GM18508 (cell line): ENCODE measurements around the gene SPRED1.

Source experiments
- ATAC-seq: cut with Tn5 transposase; IDR thresholded peaks from one replicate; pipeline ENCODE4 v1.9.1; 2021; ENCODE audit warnings: moderate number of reproducible peaks; ENCODE audit not compliant: insufficient read depth, unreplicated experiment

SPRED1 gene

DNA sequence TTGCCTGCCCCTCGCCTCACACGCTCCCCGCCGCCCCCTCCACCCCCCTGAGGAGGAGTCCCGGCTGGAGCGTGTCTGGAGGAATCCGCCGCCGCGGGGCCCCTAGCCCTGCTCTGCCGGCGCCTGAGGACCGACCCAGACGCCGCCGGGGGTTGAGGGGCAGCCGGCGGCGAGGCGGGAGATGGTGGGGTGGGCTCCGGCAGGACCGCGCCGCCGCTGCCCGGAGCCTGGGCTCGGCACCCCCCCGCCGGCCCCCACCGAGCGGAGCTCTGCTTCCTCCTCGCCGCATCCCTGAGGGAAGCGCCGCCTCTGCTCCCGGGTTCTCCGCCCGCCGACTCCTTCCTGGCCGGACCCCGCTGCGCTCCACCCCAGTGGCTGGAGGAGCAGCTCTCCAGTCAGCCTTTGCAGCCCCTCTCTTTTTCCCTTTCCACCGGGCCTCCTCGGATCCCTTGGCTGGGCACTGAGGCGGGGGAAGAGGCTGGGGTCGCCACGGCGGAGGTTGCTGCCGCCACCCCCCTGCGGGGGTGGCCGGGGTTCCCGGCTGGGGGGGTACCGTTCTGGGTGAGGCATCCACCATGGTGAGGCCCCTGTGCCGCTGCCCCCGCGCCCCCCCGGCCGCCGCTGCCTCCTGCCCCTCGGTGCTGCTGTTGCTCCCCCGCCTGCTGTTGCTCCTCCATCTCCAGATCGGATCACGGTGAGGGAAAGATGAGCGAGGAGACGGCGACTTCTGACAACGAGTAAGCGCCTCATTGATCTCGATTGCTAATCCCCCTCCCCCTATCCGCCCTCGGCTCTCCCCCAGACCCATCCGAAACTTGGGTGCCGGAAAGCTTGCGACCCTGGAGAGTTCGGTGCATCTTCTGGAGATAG is at the start of gene SPRED1:
SPRED1 (plus strand) TSS at position 356 of the 870 bp plus-strand sequence; CDS start at position 706, 350 bp downstream.
- no peak for ATAC-seq

DNA sequence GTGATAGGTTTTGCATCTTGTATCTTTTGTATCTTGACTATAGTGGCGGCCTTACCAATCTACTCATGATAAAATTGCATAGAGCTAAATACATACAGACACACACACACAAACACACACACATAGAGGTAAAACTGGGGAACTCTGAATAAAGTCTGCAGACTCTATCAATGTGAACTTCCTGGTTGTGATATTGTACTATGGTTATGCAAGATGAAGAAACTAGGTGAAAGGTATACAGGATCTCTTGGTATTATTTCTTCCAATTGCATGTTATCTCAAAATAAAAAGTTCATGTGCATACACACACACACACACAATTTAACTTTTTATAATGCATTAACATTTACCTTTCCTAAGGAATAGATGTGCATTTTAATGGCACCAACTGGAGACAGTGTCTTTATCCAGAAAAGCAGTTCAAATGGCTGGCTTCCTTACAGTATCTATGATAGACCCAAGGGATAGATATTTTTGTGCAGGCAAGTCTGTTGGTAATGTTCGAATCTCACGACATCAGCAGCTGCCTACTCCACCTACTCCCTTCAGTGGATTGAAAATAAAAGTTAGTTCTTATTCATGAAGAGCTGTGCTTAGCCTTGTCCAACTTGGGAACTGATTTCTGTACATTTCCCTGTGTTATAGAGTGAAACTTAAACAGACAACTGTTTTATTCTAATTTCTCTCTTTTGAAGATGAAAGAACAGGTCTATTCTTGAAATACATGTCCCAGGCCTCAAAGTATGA is 46.9 kb upstream of the SPRED1 start:
- no peak for ATAC-seq

DNA sequence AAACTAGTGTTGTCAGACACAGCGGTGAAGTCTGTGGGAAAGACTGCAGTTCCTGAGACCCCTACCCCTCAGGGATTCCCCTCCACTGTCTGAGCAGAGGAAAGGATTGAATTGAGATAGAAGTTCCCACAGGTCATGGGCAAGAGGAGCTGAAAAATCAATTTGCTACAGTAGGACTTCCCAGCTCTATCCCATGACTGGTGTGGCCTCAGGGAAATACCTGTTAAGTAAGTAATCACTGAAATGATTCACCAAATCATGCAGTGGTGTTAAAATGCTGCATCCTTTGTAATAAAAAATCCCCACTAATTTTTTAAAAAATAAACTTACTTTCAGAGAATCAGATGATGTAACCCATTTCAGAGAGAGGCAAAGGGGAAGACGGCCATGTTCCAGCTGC is 45.0 kb upstream of the SPRED1 start:
- no peak for ATAC-seq

DNA sequence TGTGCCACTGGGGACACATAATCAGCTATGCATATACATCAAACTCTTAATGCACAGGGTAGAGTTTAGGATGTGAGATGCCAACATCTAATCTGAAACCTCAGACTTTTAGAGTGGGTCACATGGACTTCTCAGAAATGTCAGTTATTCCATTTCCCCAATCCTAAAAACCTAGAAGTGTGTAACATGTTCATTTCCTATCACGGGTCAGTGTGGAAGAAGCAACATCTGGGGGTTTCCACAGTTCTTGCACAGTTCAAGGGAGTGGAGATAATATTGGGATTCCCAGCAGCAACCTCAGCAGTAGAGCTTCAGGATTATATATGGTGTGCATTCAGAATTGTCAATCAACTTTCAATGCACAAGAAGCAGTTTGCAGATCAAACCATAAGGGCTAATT is 44.4 kb upstream of the SPRED1 start:
- no peak for ATAC-seq

DNA sequence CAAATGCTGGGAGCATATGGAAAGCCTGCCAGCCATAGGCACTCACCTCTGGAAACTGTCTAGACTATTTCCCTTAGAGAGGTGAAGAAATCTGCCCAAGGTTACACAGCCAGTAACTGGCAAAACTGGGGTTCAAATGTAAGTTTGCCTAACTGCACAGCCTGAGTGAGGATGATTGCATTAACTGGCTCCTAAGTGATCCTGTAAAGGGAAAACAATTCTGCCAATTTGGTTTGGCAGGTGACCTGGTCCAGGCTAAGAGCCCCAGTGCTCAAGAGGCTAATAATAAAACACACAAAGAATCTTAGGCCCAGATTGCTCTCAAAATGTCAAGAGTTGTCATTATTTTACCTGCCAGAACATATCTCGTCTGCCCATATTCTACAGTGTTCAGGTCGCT is 43.9 kb upstream of the SPRED1 start:
- no peak for ATAC-seq

DNA sequence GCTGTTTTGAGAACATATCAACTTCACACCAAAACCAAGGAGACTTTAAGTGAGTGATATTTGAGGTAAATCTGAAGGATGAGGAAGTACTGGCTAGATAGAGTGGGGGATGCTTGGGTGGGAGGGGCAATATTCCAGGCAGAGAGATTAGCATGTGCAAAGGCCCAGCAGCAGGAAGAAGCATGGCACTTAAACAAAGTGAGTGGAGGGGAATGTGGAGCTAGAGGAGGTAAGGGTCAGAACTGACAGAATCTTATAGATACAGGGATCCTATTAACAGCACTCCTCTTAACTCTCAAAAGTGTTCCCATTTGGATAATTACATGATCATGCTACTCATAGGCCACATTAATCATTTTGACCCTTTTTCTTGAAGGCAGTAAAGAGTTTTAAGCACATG is 41.4 kb upstream of the SPRED1 start:
- no peak for ATAC-seq

DNA sequence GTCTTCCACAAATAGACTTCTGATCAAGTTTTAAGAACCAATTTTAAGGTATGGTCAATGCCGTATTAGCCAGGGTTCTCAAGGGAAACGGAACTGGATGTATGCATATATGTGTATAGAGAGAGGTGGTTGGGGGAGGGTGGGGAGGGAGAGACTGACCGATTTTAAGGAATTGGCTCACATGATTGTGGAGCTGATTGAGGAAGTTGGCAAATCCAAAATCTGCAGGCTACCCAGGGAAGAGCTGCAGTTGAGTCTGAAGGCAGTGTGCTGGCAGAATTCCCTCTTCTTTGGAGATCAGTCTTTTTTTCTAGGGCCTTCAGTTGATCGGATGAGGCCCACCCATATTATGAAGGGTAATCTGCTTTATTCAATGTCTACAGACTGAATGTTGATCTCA is 40.8 kb upstream of the SPRED1 start:
- no peak for ATAC-seq

DNA sequence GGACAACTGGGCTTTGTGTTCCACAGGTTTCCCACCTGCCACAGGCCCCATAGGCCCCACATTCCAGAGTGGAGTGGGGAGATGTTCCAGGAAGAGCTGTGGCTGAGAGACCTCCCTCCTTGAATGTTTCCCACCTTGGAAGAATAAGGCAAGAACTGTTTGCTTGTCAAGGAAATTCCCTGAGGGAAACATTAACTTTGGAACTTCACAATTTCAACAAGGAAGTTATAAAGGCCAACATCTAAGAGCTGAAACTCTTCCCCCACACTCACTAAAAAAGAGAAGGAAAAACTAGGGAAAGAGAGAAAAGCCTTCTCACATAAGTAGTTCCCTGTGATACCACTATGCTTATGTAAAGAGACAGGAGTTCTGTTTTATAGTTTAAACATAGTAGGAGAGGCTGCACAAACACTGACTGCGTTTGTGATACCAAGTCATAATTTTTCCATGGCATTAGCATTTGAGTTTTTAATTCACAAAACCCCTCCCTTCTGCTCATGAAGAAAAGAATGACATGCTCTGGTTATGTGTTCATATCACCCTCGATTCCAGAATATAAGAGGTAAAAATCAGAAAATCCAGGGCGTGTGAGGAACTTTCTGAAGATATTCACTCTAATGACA is 39.8 kb upstream of the SPRED1 start:
- ATAC-seq, result no peak

DNA sequence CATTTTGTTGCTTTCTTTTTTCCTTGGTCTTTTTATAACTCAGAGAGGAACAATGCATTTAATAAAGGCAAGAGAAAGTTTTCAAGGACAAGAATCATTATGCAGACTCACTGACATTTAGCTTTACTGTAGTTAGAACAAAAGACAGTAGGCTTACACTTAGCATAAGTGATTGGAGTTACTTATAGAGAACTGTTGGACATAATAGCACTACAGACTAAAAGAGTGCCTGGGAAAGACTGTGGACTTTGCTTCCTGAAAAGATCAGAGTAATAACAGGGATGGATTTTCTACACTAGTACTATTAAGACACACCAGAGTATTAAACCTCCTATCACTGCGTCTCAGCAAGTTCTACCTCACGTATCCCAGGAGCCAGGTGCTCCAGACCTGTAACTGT is 39.3 kb upstream of the SPRED1 start:
- ATAC-seq, result no peak

DNA sequence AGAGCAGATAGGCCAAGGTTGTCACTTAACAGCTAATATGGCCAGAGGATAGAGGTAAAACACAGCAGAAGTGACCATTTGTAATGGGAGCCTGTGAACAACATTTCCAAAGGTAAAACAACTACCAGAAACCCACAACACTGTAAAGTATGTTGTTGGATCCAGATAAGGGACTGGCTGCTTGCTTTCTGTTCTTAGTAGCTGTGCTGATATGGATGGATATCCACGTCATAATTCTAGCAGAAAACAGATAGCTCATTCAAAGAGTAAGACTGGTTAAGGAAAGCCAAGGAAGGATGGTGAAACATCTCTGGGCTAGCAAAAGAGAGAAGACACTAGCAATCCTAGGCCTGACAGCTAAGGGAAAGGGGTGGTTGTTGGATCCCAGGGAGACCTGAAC is 36.9 kb upstream of the SPRED1 start:
- ATAC-seq, result no peak

DNA sequence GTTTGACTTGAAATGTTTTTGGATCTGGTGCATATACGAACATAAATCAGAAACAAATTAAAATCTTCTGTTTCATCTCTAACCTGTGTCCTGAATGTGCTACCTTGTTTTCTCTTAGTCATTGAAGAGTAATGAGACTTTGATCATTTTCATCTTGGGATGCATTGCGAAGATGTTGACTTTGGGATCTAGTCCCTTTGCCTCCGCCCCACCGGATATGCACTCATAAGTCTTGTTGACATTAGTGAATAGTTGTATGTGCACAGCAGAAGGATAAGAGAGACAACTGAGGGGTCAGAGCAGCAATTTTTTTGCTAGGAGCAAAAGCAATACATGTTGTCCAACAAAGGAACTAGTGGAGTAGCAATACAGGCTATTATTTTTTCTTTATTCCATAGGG is 35.9 kb upstream of the SPRED1 start:
- no peak for ATAC-seq

DNA sequence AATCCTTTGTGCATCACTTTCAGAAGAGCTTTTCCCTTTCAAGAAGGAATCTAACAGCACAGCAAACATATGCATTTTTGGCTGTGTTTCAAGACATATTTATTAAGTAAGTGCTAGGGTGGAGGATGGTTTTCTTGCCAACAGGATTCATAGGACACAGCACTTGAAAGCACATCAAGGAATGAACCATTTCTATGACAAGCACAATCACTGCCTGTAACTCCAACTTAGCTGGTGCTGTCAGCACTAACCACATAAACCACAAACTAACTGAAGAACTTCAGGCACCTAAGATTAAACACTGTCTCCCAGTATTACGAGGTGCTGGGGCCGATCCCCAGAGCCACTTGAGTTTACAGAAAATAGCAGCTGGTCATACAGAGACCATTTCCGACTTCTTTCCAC is 35.4 kb upstream of the SPRED1 start:
- ATAC-seq, result no peak

DNA sequence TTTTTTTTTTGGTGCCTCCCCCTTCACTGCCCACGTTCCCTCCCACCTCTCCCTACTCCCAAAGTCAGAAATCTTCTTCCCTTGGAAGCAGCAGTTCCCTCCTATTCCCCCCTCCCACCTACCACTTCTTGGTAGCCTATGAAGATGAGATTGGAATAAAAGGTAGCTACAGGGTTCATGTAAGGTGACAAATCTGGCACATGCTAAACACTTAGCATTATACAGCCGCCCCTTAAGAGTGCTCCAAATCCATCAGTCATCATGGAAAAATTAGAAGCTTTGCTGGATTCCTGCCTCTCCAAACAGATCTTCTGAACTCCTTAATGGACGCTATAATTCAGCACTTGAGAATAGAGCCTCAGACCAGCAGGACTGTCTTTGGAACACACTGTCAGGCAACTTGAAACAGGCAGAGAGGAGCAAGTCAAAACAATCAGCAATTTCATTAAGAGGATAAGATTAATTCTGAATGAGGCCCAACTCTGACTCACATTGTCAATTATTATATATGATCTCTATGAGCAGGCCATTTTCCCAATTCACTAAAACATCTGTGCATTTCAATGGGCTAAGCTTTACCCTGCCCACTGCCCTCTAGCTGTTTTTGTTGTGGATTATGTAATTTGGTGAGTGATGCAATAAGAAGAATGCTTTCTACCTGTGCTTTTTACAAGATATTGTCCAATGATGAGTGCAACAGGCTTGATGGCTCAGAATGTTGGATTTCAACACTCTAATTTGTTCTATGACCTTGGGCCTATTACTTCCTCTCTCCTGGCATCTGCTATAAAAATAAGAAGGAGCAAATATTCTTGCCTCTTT is 34.6 kb upstream of the SPRED1 start:
- no peak for ATAC-seq

DNA sequence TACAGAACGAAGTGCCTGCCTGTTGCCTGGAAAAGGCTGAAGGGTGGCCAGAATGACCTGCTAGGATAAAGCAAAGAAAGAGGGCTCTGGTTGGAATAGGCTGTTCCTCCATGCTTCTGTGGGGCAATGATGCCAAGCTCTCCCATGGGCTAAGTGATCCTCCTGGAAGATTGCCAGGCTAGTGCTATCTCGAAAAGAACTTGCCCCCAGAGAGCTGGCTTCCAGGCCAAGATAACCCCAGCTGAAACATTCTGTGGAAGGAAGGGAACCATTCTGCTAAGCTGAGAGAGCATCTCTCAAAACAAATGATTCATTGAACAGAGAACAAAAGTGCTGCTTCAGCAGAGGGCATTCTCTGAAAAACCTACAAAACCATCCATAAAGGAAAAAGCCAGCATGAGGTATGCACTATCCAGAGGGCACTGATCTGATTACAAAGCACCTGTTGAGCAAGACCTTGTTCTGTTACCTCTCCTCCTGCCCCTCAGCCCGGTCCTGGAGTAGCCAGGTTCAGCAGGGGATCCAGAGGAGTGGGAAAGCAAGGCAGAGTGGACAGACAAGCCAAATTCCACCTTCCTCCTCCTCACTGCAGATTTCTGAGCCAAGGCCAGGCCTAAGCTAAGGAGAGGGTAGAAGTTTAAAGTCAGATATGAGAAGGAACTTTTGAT is 31.9 kb upstream of the SPRED1 start:
- no peak for ATAC-seq

DNA sequence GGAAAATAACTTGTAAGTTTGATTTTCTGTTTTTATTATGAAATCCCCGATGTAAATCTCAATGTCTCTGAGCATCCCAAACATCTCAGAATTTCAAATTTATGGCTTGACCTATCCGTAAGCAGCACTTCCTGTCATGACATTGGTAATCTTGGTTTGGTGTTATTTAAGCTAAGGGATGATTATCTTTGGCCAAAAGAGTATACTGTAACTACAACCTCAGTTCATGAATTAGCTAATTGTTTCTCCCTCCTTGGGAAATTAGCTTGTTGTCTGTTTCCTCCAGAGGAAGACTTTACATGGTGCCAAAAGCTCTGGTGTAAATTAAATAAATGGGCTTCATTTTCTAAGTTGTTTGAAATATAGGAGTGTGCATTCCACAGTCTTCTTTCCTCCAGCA is 28.1 kb upstream of the SPRED1 start:
- ATAC-seq, result no peak

DNA sequence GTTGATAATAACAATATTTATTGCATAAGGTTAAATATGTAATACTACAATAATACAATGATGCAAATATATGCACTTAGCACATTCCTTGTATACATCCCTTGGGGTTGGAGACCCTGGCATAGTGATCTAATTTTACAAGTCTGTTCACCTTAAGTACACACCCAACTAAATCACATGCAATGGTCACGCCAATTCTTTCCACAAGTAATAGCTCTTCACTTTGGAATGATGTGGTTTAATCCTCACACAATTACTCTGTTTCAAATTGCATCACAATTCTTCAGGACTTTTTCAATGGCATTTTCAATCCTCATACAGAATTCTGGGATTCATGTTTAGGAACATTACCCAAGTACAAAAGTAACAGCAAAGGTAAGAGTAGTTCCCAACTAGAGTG is 27.3 kb upstream of the SPRED1 start:
- ATAC-seq, result no peak

DNA sequence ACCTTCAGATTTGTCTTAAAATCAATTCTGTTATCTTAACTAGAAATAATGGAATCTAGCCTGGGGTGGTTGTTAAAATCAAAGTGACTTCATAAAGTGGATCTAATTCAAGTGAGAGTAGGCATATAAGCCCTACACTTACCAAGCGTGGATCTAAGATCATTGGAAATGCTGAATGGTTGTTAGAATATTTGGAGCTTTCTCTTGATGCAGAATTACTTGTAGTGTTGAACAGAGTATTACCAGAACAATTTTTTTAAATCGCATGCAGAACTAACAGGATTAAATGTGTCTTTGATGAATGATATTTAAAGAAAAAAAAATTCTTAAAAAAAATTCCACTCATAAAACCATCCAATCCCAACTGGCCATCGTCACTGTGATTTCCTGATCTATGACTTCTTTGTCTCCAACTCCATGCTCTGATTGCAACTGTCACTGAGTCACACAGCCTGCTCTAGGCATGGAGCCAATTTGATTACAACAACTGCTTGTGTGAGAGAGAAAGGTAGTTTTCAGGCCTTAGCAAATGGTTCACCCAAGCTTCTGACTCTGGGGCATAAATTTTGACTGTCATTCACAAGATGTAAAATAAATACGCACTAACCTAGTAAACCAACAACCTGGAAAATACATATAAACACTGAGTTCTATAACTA is 25.9 kb upstream of the SPRED1 start:
- ATAC-seq, result no peak

DNA sequence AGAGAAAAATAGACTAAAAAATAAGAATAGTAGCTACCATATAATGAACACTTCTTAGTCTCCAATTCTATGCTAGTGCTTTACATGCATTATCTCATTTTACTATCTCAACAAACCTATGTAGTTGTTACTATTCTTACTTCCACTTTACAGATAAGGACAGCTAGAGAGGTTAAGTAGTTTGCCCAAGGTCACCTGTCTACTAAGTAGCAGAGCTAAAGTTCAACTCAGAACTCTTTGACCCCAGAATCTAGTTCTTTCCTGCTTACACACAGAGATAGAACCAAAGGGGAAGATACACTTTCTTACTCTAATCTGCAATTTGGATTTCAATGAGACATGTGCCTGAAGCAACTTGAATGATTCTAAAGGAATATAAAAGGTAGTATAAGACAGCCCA is 24.7 kb upstream of the SPRED1 start:
- no peak for ATAC-seq

DNA sequence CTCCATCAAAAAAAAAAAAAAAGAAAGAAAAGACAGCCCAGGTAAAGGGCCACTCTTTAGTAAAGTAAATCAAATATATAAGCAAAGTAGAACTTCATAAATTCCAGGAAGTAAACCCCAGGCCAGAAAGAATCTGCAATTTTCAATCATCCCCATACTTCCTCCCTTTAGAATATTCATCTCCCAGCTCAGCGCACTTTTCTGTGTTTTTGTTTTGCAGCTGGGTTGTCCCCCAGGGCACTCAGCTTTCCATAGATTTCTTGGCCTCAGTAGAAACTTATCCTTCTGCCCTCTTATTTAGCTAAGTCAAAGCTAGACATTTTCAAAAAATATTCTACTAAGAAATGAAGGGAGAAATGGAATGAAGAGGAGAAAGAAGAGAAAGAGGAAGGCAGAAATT is 24.0 kb upstream of the SPRED1 start:
- ATAC-seq, result no peak
